ENCODE results near the gene PTPRA.

PTPRA gene

DNA sequence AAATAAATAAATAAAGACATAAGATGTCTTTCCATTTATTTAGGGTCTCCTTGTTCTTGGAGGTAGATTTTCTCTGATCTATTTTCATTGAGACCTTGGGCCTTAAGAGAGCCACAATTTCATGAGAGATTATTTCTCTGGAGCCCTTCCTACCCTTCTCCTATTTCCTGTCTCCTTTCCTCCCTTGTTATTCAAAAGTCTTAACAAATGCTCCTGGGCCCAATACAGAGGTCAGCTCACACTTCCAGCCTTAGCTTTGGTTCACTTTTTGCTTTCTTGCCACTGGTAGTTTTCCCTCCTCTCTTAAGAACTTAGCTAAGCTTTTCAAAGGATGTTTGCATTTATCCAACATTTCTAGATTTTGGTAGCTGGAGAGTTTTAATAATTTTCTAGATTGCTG is 44.0 kb downstream of the PTPRA start:
- TF ChIP-seq, protein P1, sequence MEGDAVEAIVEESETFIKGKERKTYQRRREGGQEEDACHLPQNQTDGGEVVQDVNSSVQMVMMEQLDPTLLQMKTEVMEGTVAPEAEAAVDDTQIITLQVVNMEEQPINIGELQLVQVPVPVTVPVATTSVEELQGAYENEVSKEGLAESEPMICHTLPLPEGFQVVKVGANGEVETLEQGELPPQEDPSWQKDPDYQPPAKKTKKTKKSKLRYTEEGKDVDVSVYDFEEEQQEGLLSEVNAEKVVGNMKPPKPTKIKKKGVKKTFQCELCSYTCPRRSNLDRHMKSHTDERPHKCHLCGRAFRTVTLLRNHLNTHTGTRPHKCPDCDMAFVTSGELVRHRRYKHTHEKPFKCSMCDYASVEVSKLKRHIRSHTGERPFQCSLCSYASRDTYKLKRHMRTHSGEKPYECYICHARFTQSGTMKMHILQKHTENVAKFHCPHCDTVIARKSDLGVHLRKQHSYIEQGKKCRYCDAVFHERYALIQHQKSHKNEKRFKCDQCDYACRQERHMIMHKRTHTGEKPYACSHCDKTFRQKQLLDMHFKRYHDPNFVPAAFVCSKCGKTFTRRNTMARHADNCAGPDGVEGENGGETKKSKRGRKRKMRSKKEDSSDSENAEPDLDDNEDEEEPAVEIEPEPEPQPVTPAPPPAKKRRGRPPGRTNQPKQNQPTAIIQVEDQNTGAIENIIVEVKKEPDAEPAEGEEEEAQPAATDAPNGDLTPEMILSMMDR (IDR thresholded peaks at IDR 0.05; ENCODE audit: low read depth, low read length) = no peak
- DNase-seq (ENCODE audit: extremely low read depth, low read depth) = no peak

- TF ChIP-seq, protein P1 (IDR thresholded peaks at IDR 0.05; ENCODE audit: low read depth, low read length) = no peak
- no peak for DNase-seq (ENCODE audit: extremely low read depth, low read depth)
Observed at GRCh38 chr20:2918096-2919049, 45.1 kb downstream of the PTPRA start.

GRCh38 chr20:2919518-2920245 is 46.4 kb downstream of the PTPRA start:
- no peak for DNase-seq (ENCODE audit: extremely low read depth, low read depth)
- TF ChIP-seq, protein P1 (IDR thresholded peaks at IDR 0.05; ENCODE audit: low read depth, low read length) = no peak

- TF ChIP-seq, protein P1 (IDR thresholded peaks at IDR 0.05; ENCODE audit: low read depth, low read length) = no peak
- DNase-seq (ENCODE audit: extremely low read depth, low read depth) = no peak
Observed at GRCh38 chr20:2920473-2920872, 47.2 kb downstream of the PTPRA start.

- no peak for DNase-seq (ENCODE audit: extremely low read depth, low read depth)
- TF ChIP-seq, protein P1 (IDR thresholded peaks at IDR 0.05; ENCODE audit: low read depth, low read length) = no peak
Observed at GRCh38 chr20:2921506-2921905, 48.2 kb downstream of the PTPRA start.

DNA sequence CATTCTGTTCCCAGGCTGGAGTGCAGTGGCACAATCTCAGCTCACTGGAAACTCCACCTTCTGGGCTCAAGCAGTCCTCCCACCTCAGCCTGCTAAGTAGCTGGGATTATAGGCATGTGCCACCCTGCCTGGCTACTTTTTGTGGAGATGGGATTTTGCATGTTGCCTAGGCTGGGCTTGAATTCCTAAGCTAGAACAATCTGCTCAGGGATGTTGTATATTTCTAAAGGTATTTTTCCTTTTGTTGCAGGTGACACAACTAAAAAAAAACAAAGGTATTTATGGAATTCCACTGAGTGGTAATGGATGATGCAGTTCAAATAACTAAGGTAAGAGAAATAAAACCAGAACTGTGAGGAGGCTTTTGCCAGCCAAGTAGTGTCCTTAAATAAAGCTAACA is 49.7 kb downstream of the PTPRA start:
- no peak for DNase-seq (ENCODE audit: extremely low read depth, low read depth)
- TF ChIP-seq, protein P1 (IDR thresholded peaks at IDR 0.05; ENCODE audit: low read depth, low read length) = no peak

DNA sequence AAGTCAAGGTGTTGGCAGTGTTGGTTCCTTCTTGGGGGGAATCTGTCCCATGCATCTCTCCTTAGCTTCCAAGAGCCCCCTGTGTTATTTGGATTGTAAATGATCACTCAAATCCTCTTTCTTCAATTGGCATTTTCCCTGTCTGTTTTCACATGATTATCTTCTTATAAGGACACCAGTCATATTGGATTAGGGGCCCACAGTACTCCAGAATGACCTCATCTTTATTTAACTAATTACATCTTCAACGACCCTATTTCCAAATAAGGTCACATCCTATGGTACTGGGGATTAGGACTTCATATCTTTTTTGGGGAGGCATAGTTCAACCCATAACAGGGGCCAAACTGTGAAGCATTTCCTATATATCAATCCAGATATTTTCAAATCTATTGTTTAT is 57.3 kb downstream of the PTPRA start:
- no peak for DNase-seq (ENCODE audit: extremely low read depth, low read depth)
- TF ChIP-seq, protein P1 (IDR thresholded peaks at IDR 0.05; ENCODE audit: low read depth, low read length) = no peak
